HCT116 (cell line): Measurements from ENCODE around the gene ZMAT3. TPM values are rescaled to one million over a fixed set of nuclear protein-coding genes. Genes with fewer than 3 reads are reported as not detected.
"Not testable (repeated sequence)": the region's sequence is repeated elsewhere in the genome, so short reads cannot be mapped to it uniquely, and the experiment has no call there.

Source experiments
- ATAC-seq: fragments of 200-7000 bp; cut with Tn5 transposase; 2 replicates; pipeline ENCODE4 v1.9.1; 2020; ENCODE audit warnings: mild to moderate bottlenecking, moderate library complexity
- BruUV-seq: library from RNA; stranded (reverse); fragments of 400-500 nt; replicated peaks from 2 replicates; lab custom pipeline; 2021; lab: Mats Ljungman, UMichigan
- CTCF ChIA-PET: fragments of 300-600 bp; sonication (Branson Sonifier 250); formaldehyde crosslinking; loops from one replicate; lab custom pipeline; 2021; ENCODE audit warnings: antibody characterized with exemption; lab: Charles Lee
- POLR2A ChIA-PET: fragments of 300-600, 350-600 bp; sonication (Branson Sonifier 250); formaldehyde crosslinking; loops from one replicate; lab custom pipeline; 2021; ENCODE audit warnings: antibody characterized with exemption; lab: Charles Lee
- RAD21 ChIA-PET, 2 experiments: fragments of 300-600 bp; sonication (Branson Sonifier 250); formaldehyde crosslinking; loops; one replicate each; lab custom pipeline; 2023; ENCODE audit warnings: low total read pairs in 2 of 2; ENCODE audit not compliant: uncharacterized antibody in 2 of 2, unreplicated experiment in 2 of 2, low non-redundant PET in 1 of 2; lab: Charles Lee
- DNase-seq: peaks from one replicate; pipeline ENCODE4 v3.0.0-alpha.2; 2010; ENCODE audit warnings: low read depth, low spot score
- H2AFZ ChIP-seq: fragments of 200-600 bp; shearing (Covaris generic), sonication (generic); 2 replicates; pipeline ENCODE4 v1.6.1; 2017; ENCODE audit warnings: low read depth, mixed run types, mixed read lengths, antibody characterized with exemption, low read length; ENCODE audit not compliant: poor library complexity, severe bottlenecking
- H3K27ac ChIP-seq: 2 replicates; pipeline ENCODE4 v1.5.1; 2012; ENCODE audit warnings: low read depth, low read length
- H3K27me3 ChIP-seq: fragments of 200-600 bp; sonication (generic); 2 replicates; pipeline ENCODE4 v1.6.1; 2016; ENCODE audit warnings: mixed run types, low read length, mixed read lengths; ENCODE audit not compliant: insufficient read depth
- H3K36me3 ChIP-seq, 2 experiments: fragments of 200-500 bp in 1 of 2; fragments of 200-600 bp in 1 of 2; sonication (Bioruptor generic) in 1 of 2; sonication (generic) in 1 of 2; 2 replicates each; pipeline versions ENCODE4 v1.5.1 to v1.6.1; 2014 to 2016; ENCODE audit warnings: low read length in 2 of 2, inconsistent platforms in 1 of 2, mixed read lengths in 1 of 2, mixed run types in 1 of 2; ENCODE audit not compliant: insufficient read depth in 2 of 2, control insufficient read depth in 1 of 2
- H3K4me1 ChIP-seq, 2 experiments: fragments of 200-600 bp in 1 of 2; sonication (generic) in 1 of 2; 2 replicates each; pipeline versions ENCODE4 v1.5.1 to v1.6.1; 2012 to 2017; ENCODE audit warnings: low read length in 2 of 2, inconsistent platforms in 1 of 2, mild to moderate bottlenecking in 1 of 2, mixed read lengths in 1 of 2, mixed run types in 1 of 2, moderate library complexity in 1 of 2; ENCODE audit not compliant: insufficient read depth in 2 of 2, control insufficient read depth in 1 of 2
- H3K4me2 ChIP-seq: fragments of 200-600 bp; sonication (generic); 2 replicates; pipeline ENCODE4 v1.6.1; 2017; ENCODE audit warnings: mixed run types, low read length, mixed read lengths
- H3K4me3 ChIP-seq, 2 experiments: fragments of 200-600 bp in 1 of 2; sonication (generic) in 1 of 2; replicated peaks in 1 of 2; 2 replicates each; pipeline ENCODE4 v1.5.1; 2011 to 2016; ENCODE audit warnings: low read length in 2 of 2, control low read depth in 1 of 2, low read depth in 1 of 2, mild to moderate bottlenecking in 1 of 2, mixed read lengths in 1 of 2, mixed run types in 1 of 2
- H3K79me2 ChIP-seq: fragments of 200-600 bp; sonication (generic); 2 replicates; pipeline ENCODE4 v1.6.1; 2017; ENCODE audit warnings: mild to moderate bottlenecking, mixed run types, low read length, moderate library complexity, mixed read lengths; ENCODE audit not compliant: insufficient read depth
- H3K9ac ChIP-seq: fragments of 200-600 bp; sonication (generic); 2 replicates; pipeline ENCODE4 v1.6.1; 2016; ENCODE audit warnings: low read length, mixed read lengths
- H3K9me2 ChIP-seq: fragments of 200-600 bp; sonication (generic), shearing (Covaris generic); 2 replicates; pipeline ENCODE4 v1.6.1; 2017; ENCODE audit warnings: mixed run types, mild to moderate bottlenecking, moderate library complexity; ENCODE audit not compliant: insufficient read depth
- H3K9me3 ChIP-seq, 2 experiments: fragments of 200-500 bp in 1 of 2; fragments of 200-600 bp in 1 of 2; sonication (Bioruptor generic) in 1 of 2; sonication (generic) in 1 of 2; 2 replicates each; pipeline ENCODE4 v1.6.1; 2014 to 2017; ENCODE audit warnings: low read length in 2 of 2, mixed read lengths in 2 of 2, inconsistent platforms in 1 of 2, low read depth in 1 of 2, mild to moderate bottlenecking in 1 of 2, mixed run types in 1 of 2, moderate library complexity in 1 of 2; ENCODE audit not compliant: control insufficient read depth in 1 of 2, insufficient read depth in 1 of 2
- H4K20me1 ChIP-seq: fragments of 200-600 bp; sonication (generic), shearing (Covaris generic); 2 replicates; pipeline ENCODE4 v1.6.1; 2017; ENCODE audit warnings: mixed run types, mild to moderate bottlenecking, moderate library complexity; ENCODE audit not compliant: insufficient read depth
- CTCF ChIP-seq, 3 experiments: fragments of 200-600 bp in 1 of 3; sonication (generic) in 1 of 3; IDR thresholded peaks in 2 of 3; conservative IDR thresholded peaks in 1 of 3; 2 replicates each; pipeline ENCODE4 v1.5.1; 2012 to 2017; ENCODE audit warnings: low read depth in 2 of 3, low read length in 2 of 3, antibody characterized with exemption in 1 of 3, borderline replicate concordance in 1 of 3, control low read depth in 1 of 3, mild to moderate bottlenecking in 1 of 3, mixed read lengths in 1 of 3, mixed run types in 1 of 3, moderate library complexity in 1 of 3; ENCODE audit not compliant: insufficient read depth in 1 of 3
- EGR1 ChIP-seq: IDR thresholded peaks from 2 replicates; pipeline ENCODE4 v1.6.1; 2012; ENCODE audit warnings: low read depth
- EZH2phosphoT487 ChIP-seq: fragments of 200-600 bp; IDR thresholded peaks from 2 replicates; pipeline ENCODE4 v1.6.1; 2018; ENCODE audit warnings: antibody characterized with exemption, borderline replicate concordance
- FOSL1 ChIP-seq: IDR thresholded peaks from 2 replicates; pipeline ENCODE4 v1.6.1; 2012; ENCODE audit warnings: low read depth
- JUND ChIP-seq: IDR thresholded peaks from 2 replicates; pipeline ENCODE4 v1.6.1; 2012
- ZNF274 ChIP-seq: fragments of 200-500 bp; sonication (Bioruptor generic); IDR thresholded peaks from 2 replicates; pipeline ENCODE4 v1.6.1; 2014; ENCODE audit warnings: mild to moderate bottlenecking, low read depth, low read length, inconsistent platforms
- intact Hi-C: fragments of 100-400 bp; cut with micrococcal nuclease; formaldehyde crosslinking; loops from 2 replicates; pipeline ENCODE4 v1.10.0; 2022
- total RNA-seq: library from RNA; stranded (reverse); gene quantifications from one replicate; pipeline ENCODE4 v1.2.1, GENCODE V29; 2021; ENCODE audit not compliant: unreplicated experiment
- TF ChIP-seq, protein P1 (sequence below): IDR thresholded peaks from 2 replicates; pipeline ENCODE4 v1.6.1; 2012
- TF ChIP-seq, protein P2 (sequence below): IDR thresholded peaks from 2 replicates; pipeline ENCODE4 v1.6.1; 2011; ENCODE audit warnings: mild to moderate bottlenecking, low read length, moderate library complexity; ENCODE audit not compliant: insufficient replicate concordance; ENCODE audit errors: extremely low read depth

Gene ZMAT3
- total RNA-seq, 1 experiment from 2014 or later: 12.1 TPM

- POLR2A ChIA-PET, H2AFZ ChIP-seq, CTCF ChIA-PET, intact Hi-C loops, H3K27me3 ChIP-seq, H3K9me3 ChIP-seq, H3K36me3 ChIP-seq, H3K9ac ChIP-seq, RAD21 ChIA-PET, ATAC-seq, BruUV-seq, H3K4me2 ChIP-seq, H3K4me3 ChIP-seq, H3K9me2 ChIP-seq, H3K27ac ChIP-seq, H4K20me1 ChIP-seq, H3K79me2 ChIP-seq, DNase-seq: not testable (repeated sequence)
- H3K4me1 ChIP-seq: peaks cover 7 to 12% of the 10 kb centered on the region in 2 experiments
Observed at GRCh38 chr3:179032454-179033303, 38.9 kb downstream of the ZMAT3 start.

DNA sequence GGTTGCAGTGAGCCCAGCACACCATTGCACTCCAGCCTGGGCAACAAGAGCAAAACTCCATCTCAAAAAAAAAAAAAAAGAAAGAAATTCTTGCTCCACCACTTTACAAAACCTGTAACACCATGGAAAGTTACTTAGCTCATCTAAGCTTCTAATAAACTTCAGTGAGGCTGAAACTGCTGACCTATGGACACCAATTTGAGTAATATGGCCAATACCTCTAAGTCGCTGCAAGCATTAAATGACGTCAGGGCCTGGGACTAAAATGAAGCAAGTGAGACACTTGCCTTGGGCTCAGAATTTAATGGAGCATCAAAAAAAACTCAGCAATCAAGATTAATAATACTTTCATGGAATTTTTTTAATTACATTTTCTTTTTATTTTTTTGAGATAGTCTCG is 42.5 kb downstream of the ZMAT3 start:
- Histone ChIP-seq H3K27ac (no peak overlapping the region), H3K27me3 (no peaks in the 10 kb centered on the region), H3K36me3 (no peaks in the 10 kb centered on the region), H3K79me2 (no peaks in the 10 kb centered on the region), H3K4me1 (no peaks in the 10 kb centered on the region), H3K9ac (no peak overlapping the region), H3K4me3 (no peak overlapping the region), H3K4me2 (no peak overlapping the region), H2AFZ (no peak overlapping the region), H4K20me1 (no peaks in the 10 kb centered on the region), H3K9me3 (no peaks in the 10 kb centered on the region), H3K9me2 (no peaks in the 10 kb centered on the region)
- BruUV-seq: no TSS peak
- intact Hi-C loops: no loop called here
- no peak for ATAC-seq
- ChIA-PET RAD21 (no interaction called here), CTCF (no interaction called here), POLR2A (no interaction called here)
- TF ChIP-seq FOSL1: no peak
- TF ChIP-seq EZH2phosphoT487: no peak
- TF ChIP-seq, protein P1, sequence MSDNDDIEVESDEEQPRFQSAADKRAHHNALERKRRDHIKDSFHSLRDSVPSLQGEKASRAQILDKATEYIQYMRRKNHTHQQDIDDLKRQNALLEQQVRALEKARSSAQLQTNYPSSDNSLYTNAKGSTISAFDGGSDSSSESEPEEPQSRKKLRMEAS: no peak
- no peak for TF ChIP-seq ZNF274
- TF ChIP-seq JUND: no peak
- TF ChIP-seq CTCF (IDR thresholded peaks at IDR 0.05 in 2 of 3, conservative IDR thresholded peaks at IDR 0.05 in 1 of 3; ENCODE audit: borderline replicate concordance in 1 of 3, insufficient read depth in 1 of 3, low read depth in 2 of 3, low read length in 2 of 3): no peak
- no peak for TF ChIP-seq EGR1
- TF ChIP-seq, protein P2, sequence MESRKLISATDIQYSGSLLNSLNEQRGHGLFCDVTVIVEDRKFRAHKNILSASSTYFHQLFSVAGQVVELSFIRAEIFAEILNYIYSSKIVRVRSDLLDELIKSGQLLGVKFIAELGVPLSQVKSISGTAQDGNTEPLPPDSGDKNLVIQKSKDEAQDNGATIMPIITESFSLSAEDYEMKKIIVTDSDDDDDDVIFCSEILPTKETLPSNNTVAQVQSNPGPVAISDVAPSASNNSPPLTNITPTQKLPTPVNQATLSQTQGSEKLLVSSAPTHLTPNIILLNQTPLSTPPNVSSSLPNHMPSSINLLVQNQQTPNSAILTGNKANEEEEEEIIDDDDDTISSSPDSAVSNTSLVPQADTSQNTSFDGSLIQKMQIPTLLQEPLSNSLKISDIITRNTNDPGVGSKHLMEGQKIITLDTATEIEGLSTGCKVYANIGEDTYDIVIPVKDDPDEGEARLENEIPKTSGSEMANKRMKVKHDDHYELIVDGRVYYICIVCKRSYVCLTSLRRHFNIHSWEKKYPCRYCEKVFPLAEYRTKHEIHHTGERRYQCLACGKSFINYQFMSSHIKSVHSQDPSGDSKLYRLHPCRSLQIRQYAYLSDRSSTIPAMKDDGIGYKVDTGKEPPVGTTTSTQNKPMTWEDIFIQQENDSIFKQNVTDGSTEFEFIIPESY: no peak
- DNase-seq: no peak
